OCI-LY3 (cell line): ENCODE results near the gene LIPE.

ENCODE experiments used
- H2AFZ ChIP-seq: fragments of 200-600, 300-600 bp; shearing (Covaris generic); 2 replicates; pipeline ENCODE4 v1.6.0; 2014; ENCODE audit warnings: antibody characterized with exemption, low read depth, low read length
- H3K27ac ChIP-seq: fragments of 200-600, 300-600 bp; sonication (generic); 2 replicates; pipeline ENCODE4 v1.5.1; 2014; ENCODE audit warnings: mild to moderate bottlenecking, low read length, moderate library complexity, mixed read lengths
- H3K27me3 ChIP-seq: fragments of 200-600, 300-600 bp; sonication (generic); 2 replicates; pipeline ENCODE4 v1.6.1; 2014; ENCODE audit warnings: low read depth, low read length, mixed read lengths
- H3K36me3 ChIP-seq: fragments of 200-600, 300-600 bp; sonication (generic); replicated peaks from 2 replicates; pipeline ENCODE3; 2014; ENCODE audit warnings: low read depth, low read length, mixed read lengths
- H3K4me1 ChIP-seq: fragments of 300-600, 200-600 bp; sonication (generic); 2 replicates; pipeline ENCODE4 v1.6.1; 2014; ENCODE audit warnings: low read length, mixed read lengths
- H3K4me2 ChIP-seq: fragments of 200-600, 300-600 bp; sonication (generic); 2 replicates; pipeline ENCODE4 v1.6.1; 2014; ENCODE audit warnings: low read length, mixed read lengths
- H3K4me3 ChIP-seq: fragments of 300-600, 200-600 bp; sonication (generic); 2 replicates; pipeline ENCODE4 v1.5.1; 2014; ENCODE audit warnings: antibody characterized with exemption, mild to moderate bottlenecking, low read length, moderate library complexity
- H3K79me2 ChIP-seq: fragments of 300-600, 200-600 bp; shearing (Covaris generic); 2 replicates; pipeline ENCODE4 v1.6.1; 2014; ENCODE audit warnings: mild to moderate bottlenecking, low read length, mixed read lengths
- H3K9ac ChIP-seq: fragments of 300-600, 200-600 bp; shearing (Covaris generic); 2 replicates; pipeline ENCODE4 v1.6.0; 2014; ENCODE audit warnings: mild to moderate bottlenecking, low read length, moderate library complexity
- H3K9me3 ChIP-seq: fragments of 200-600, 300-600 bp; shearing (Covaris generic); 2 replicates; pipeline ENCODE4 v1.6.1; 2014; ENCODE audit warnings: low read length, mixed read lengths; ENCODE audit not compliant: insufficient read depth
- H4K20me1 ChIP-seq: fragments of 200-600, 300-600 bp; sonication (generic); 2 replicates; pipeline ENCODE4 v1.6.1; 2016; ENCODE audit warnings: low read length, mixed read lengths; ENCODE audit not compliant: insufficient read depth
- EZH2phosphoT487 ChIP-seq: fragments of 200-600 bp; shearing (Covaris generic); IDR thresholded peaks from 2 replicates; pipeline ENCODE4 v1.6.1; 2018; ENCODE audit warnings: antibody characterized with exemption, mixed run types, low read depth
- TF ChIP-seq, protein P1 (sequence below): fragments of 200-600, 300-600 bp; sonication (generic); IDR thresholded peaks from 2 replicates; pipeline ENCODE4 v1.5.1; 2014; ENCODE audit warnings: antibody characterized with exemption, low read length, low read depth

LIPE gene

DNA sequence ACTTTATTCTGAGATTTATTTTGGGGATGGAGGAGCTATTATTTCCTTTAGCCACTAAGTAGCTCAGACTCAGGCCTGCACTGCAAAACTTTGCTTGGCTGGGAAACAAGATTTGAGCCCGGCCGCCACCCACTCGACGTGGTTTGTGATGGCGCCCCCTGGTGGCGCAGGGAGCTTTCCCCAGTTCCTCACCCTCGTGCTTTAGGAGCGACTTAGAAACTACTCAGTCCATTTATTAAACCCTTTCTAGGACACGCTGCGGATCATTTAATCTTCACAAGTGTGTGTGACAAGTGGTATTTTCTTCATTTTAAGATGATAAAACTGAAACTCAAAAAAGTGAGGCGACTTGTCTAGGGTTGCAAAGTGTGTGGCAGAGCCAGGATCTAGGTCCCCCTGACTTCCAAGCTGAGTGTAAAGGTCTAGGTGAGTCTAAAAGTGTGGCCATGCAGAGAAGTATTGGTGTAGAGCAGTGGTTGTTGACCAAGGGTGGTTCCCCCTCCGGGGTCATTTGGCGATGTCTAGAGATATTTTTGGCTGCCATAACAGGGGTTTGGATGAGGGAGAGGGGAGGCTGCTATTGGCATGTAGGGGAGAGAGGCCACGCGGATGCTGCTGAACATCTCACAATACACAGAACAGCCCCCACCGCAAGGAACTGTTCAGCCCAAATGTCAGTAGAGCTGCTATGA is 13.3 kb upstream of the LIPE start:
- Histone ChIP-seq H3K27me3 (peaks cover 35% of the 10 kb centered on the region), H3K79me2 (no peaks in the 10 kb centered on the region), H3K4me1 (no peaks in the 10 kb centered on the region), H3K9me3 (no peaks in the 10 kb centered on the region), H3K4me2 (peak overlapping the region; percentile 58), H4K20me1 (no peaks in the 10 kb centered on the region), H3K27ac (no peak overlapping the region), H2AFZ (peak overlapping the region; percentile 5; the same call in 1 of the 2 replicates), H3K4me3 (peak overlapping the region; percentile 26), H3K9ac (0 out of 2 replicates have a peak overlapping the region, but pooled peaks have one; percentile 5), H3K36me3 (no peaks in the 10 kb centered on the region)
- TF ChIP-seq, protein P1, sequence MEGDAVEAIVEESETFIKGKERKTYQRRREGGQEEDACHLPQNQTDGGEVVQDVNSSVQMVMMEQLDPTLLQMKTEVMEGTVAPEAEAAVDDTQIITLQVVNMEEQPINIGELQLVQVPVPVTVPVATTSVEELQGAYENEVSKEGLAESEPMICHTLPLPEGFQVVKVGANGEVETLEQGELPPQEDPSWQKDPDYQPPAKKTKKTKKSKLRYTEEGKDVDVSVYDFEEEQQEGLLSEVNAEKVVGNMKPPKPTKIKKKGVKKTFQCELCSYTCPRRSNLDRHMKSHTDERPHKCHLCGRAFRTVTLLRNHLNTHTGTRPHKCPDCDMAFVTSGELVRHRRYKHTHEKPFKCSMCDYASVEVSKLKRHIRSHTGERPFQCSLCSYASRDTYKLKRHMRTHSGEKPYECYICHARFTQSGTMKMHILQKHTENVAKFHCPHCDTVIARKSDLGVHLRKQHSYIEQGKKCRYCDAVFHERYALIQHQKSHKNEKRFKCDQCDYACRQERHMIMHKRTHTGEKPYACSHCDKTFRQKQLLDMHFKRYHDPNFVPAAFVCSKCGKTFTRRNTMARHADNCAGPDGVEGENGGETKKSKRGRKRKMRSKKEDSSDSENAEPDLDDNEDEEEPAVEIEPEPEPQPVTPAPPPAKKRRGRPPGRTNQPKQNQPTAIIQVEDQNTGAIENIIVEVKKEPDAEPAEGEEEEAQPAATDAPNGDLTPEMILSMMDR, result peak; percentile 99
- TF ChIP-seq EZH2phosphoT487, result no peak

DNA sequence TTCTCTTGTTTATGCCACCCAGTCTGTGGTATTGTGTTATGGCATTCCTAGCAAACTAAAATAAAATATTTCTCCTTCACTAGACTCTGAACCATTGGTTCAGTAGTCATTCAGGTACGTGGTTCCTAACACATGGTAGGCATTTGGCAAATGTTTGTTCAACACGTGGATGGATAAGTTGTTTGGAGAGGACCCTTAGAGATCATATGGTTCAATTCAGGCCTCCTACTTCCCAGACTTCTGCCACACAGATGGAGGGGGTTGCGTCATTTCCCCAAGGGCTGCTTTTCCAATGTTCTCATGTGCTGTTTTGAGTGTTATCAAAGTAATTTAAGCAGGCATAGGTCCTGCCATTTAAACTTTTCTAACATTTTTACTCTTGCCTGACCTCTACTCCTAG is 8.8 kb upstream of the LIPE start:
- no peak overlapping the region for H3K4me2 ChIP-seq
- no peaks in the 10 kb centered on the region for H4K20me1 ChIP-seq
- no peak overlapping the region for H3K27ac ChIP-seq
- peaks cover 6% of the 10 kb centered on the region for H3K4me1 ChIP-seq
- H3K9ac ChIP-seq, result no peak overlapping the region
- no peaks in the 10 kb centered on the region for H3K9me3 ChIP-seq
- H3K79me2 ChIP-seq, result no peaks in the 10 kb centered on the region
- no peak for TF ChIP-seq EZH2phosphoT487
- TF ChIP-seq, protein P1, result no peak
- H3K27me3 ChIP-seq, result peaks cover 4% of the 10 kb centered on the region
- H3K36me3 ChIP-seq, result no peaks in the 10 kb centered on the region
- H3K4me3 ChIP-seq, result no peak overlapping the region
- no peak overlapping the region for H2AFZ ChIP-seq

DNA sequence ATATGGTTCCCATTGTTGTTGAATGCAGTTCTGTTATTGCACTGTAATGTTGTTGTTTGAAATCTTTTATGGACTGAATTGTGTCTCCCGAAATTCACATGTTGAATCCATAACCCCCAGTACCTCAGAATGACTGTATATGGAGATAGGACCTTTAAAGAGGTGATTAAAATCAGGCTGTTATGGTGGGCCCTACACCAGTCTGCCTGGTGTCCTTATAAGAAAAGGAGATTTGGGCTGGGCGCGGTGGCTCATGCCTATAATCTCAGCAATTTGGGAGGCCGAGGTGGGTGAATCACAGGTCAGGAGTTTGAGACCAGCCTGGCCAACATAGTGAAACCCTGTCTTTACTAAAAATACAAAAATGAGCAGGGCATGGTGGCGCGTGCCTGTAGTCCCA is 8.1 kb upstream of the LIPE start:
- no peak overlapping the region for H3K4me2 ChIP-seq
- no peaks in the 10 kb centered on the region for H3K9me3 ChIP-seq
- H3K27me3 ChIP-seq, result no peaks in the 10 kb centered on the region; the same call in none of the 2 replicates
- no peak overlapping the region for H3K9ac ChIP-seq
- H3K4me3 ChIP-seq, result no peak overlapping the region
- H3K4me1 ChIP-seq, result peaks cover 6% of the 10 kb centered on the region
- no peak for TF ChIP-seq EZH2phosphoT487
- TF ChIP-seq, protein P1, result no peak
- H3K36me3 ChIP-seq, result no peaks in the 10 kb centered on the region
- no peaks in the 10 kb centered on the region for H4K20me1 ChIP-seq
- H3K79me2 ChIP-seq, result no peaks in the 10 kb centered on the region
- H3K27ac ChIP-seq, result no peak overlapping the region
- H2AFZ ChIP-seq, result no peak overlapping the region

GRCh38 chr19:42433503-42434260 is 6.5 kb upstream of the LIPE start:
- no peaks in the 10 kb centered on the region; the same call in none of the 2 replicates for H3K27me3 ChIP-seq
- no peaks in the 10 kb centered on the region for H3K79me2 ChIP-seq
- peak overlapping the region; percentile 53 for H3K4me2 ChIP-seq
- no peaks in the 10 kb centered on the region for H3K36me3 ChIP-seq
- H3K27ac ChIP-seq, result no peak overlapping the region
- H2AFZ ChIP-seq, result peak overlapping the region; percentile 81
- H3K9ac ChIP-seq, result no peak overlapping the region
- no peak for TF ChIP-seq EZH2phosphoT487
- TF ChIP-seq, protein P1, result peak; percentile 91
- peak overlapping the region; percentile 16 for H3K4me3 ChIP-seq
- peaks cover 6% of the 10 kb centered on the region for H3K4me1 ChIP-seq
- H3K9me3 ChIP-seq, result no peaks in the 10 kb centered on the region
- H4K20me1 ChIP-seq, result no peaks in the 10 kb centered on the region
